ENCODE results near the gene EIF4E1B.

- no peak for TF ChIP-seq POLR2A (IDR thresholded peaks at IDR 0.05)
- no peak for TF ChIP-seq CTCF (IDR thresholded peaks at IDR 0.05)
- TF ChIP-seq EP300 (IDR thresholded peaks at IDR 0.05): no peak
Measured at GRCh38 chr5:176656467-176656990, 26.1 kb downstream of the EIF4E1B start.

Measured in tibial nerve (tissue), 4 donors.